CD4-positive, alpha-beta T cell treated with Interleukin-17A for 4 hours (primary cell): ENCODE data around the gene NDUFB11.

Experiments
- DNase-seq: peaks from one replicate; pipeline ENCODE4 v3.0.0-alpha.2; 2020; ENCODE audit warnings: mixed read lengths

The NDUFB11 gene

DNA sequence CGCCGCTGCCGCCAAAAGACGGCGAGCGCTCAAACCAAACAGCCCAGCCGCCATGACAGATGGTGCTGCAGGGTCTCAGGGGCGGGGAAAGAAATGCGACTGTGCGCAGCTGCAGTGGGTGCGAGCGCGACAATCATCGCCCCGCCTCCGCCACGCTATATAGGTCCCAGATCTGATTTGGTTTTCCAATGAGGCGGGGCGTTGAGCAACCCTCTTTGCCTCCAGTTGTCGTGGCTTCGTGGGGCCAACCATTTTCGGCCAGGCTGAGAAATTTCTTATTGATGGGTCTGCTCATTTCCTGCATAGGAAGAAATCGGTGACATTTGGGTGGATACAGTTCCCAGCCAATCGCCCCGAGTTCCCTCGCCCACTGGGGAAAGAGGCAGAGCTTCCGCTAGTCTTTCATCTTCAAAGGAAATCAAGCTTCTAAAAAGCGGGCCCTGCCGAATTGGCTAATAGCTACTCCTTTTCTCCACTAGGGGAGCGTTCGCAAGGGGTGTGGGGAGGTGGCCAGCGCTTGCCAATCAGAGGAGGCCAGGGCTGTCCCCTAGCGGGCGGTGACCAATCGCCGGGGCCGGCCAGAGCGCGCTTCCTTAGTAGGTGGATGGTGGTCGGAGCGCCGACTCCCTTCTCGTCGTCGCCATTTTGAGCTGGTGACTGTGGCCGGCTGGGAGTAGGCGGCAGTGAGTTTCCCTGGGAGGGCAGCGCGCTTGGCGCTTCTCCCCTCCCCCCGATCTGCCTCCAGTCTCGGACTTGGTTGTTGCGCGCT lies at the start of gene NDUFB11, which contains the start of gene RBM10:
Gene NDUFB11, minus strand, starts transcription at position 77 of the 769 bp plus-strand sequence. Its CDS starts 23 bp downstream, at position 54.
Gene RBM10, plus strand, starts transcription at position 596 of the 769 bp plus-strand sequence. CDS start 2,261 bp downstream, outside the sequence.
- peak; percentile 89 for DNase-seq

- peak; percentile 98 for DNase-seq
These were observed 49.1 kb upstream of the NDUFB11 start, which contains the start of gene UBA1 for GRCh38 chrX:47193475-47194193. UBA1 (plus strand) TSS chrX:47193829; CDS start chrX:47198803, 4,974 bp downstream.

GRCh38 chrX:47191806-47192401 lies 47.4 kb upstream of the NDUFB11 start:
- DNase-seq: no peak

DNA sequence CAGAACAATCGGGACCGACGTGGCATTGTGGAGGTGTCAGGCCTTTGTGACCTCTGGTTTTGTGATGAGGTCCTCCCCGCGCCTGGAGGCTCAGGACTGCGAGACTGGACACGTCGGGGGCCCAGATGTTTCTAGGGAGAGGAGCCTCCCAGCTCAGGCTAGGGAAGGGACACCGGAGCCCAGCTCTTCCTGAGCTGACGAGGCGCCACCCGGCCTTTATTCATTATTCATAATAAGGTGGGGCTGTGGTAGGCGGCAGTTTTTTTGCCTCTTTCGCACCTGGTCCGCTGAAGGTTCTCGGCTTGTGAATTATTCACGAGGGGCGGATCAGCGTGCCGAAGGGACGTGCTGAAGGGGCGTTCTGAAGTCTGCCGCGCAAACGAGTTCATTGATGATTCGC lies 46.8 kb upstream of the NDUFB11 start:
- peak; percentile 67 for DNase-seq

DNA sequence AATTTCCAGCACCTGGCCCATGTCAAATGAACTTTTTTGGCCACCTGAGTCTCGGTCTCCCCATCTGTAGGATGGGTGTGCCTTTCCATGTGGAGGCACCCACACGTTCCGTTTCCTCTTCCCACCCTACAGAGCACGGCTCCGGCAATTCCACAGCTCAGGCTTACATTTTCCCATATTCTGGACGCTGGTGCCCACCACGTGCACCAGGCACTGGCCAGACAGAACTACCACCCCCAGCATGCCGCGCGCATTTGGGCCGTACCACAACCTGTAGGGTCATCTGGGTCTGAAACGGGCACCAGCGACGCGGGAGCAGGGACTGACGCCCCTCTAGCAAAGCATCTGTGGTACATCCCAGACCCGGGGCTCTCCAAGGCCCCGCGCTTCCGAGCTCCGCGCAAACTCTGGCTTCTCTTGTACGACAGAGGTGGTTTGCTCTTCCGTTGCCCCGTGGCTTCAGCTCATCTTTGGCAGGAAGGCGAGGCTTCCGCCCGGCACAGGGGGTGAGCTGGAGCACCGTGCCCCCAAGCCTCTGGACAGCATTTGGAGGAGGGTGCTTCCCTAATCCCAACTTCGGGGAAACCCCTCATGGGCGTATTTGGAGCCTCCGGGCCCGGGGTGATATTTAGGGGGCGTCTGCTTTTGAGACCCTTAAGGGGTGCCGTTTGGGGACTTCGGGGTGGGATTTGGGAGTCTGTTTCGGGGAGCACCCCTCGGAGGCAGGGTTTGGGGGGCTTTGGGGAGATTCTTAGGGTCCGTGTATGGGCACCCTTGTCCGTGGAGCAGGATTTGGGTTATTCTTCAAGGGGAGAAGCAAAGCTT lies 46.2 kb upstream of the NDUFB11 start:
- DNase-seq: peak; percentile 85

DNA sequence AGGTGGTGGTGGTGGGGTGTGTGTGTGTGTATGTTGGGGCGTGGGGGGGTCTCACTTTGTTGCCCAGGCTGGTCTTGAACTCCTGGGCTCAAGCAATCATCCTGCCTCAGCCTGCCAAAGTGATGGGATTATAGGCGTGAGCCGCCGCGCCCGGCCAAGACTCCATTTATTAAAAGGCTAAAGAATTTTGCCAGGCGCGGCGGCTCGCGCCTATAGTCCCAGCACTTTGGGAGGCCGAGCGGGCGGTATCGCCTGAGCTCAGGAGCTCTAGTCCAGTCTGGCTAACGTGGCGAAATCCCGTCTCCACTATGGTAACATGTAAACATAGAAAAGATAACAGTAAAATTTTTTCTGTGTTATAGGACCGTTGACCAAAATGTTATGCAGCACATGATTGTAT lies 45.4 kb upstream of the NDUFB11 start:
- DNase-seq: no peak

- no peak for DNase-seq
These were observed 42.7 kb upstream of the NDUFB11 start for GRCh38 chrX:47187106-47187677.

- no peak for DNase-seq
These were observed 41.7 kb upstream of the NDUFB11 start for GRCh38 chrX:47186096-47186740.

GRCh38 chrX:47185241-47185640 lies 40.7 kb upstream of the NDUFB11 start:
- DNase-seq: no peak

GRCh38 chrX:47184486-47184885 lies 40.0 kb upstream of the NDUFB11 start:
- DNase-seq: no peak

- no peak for DNase-seq
These were observed 37.7 kb upstream of the NDUFB11 start for GRCh38 chrX:47182106-47182700.

DNA sequence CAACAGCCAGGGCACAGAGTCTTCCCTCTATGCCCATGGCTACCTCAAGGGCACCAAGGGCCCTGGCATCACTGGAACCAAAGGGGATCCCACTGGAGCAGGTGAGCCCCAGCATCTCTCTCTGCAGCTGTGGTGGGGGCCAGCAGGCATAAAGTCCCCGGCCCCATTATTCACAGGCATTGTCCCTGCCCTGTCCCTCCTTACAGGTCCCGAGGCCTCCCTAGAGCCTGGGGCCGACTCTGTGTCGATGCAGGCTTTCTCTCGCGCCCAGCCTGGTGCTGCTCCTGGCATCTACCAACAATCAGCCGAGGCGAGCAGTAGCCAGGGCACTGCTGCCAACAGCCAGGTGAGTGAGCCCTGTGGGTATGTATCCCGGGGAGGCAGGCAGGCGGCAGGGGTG lies 36.8 kb upstream of the NDUFB11 start:
- no peak for DNase-seq

DNA sequence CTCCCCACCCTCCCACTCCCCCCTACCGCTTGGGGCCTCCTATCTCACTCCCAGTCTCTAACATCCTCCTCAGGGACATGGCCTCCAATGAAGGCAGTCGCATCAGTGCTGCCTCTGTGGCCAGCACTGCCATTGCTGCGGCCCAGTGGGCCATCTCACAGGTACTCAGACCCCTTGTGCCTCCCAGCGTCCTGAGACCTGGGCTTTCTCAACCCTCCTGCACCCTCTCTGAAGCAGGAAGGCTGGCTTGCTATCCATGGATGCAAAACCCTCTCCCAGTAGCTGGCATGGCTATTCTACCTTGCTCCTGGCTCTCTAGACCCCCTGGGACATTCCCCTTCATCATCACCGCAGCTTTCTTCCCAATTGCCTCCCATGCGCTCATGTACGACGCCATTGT lies 35.8 kb upstream of the NDUFB11 start:
- DNase-seq: no peak

DNA sequence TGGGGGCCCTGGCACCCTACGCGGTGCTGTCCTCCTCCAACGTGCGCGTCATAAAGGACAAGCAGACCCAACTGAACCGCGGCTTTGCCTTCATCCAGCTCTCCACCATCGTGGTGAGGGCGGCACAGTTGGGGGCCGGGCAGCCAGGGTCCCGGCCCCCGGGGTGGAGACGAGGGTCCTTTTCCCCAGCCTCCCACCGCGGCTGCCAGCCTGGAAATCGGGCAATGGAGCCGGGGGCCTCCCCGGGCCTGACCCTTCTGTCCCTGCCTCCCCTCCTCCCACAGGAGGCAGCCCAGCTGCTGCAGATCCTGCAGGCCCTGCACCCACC lies 35.4 kb upstream of the NDUFB11 start:
- DNase-seq: no peak

DNA sequence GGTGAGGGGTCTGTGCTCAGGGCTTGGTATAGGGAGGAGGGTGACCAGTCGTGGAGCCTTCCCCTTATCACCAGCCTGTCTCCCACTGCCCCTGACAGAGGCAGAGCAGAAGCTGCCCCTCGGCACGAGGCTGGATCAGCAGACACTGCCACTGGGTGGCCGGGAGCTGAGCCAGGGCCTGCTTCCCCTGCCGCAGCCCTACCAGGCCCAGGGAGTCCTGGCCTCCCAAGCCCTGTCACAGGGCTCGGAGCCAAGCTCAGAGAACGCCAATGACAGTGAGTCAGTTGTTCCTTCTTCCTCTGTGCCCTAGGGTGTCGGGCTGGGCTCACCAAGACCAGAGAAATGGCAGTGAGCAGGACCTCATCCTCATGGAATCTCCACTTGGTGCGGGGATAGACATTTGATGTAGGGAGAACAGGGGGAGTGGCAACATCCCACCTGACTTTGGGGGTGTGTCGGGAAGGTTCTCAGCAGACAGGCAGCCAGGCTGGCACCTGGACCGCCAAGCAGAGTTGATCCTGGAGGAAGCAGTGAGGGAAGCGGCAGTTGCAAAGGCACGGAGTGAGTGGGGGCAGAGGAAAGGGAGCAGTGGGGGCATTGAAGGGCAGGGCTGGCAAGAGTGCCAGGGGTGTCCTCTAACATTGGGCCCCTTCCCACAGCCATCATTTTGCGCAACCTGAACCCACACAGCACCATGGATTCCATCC lies 34.9 kb upstream of the NDUFB11 start:
- no peak for DNase-seq

- DNase-seq: no peak
These were observed 33.8 kb upstream of the NDUFB11 start for GRCh38 chrX:47178337-47178736.

DNA sequence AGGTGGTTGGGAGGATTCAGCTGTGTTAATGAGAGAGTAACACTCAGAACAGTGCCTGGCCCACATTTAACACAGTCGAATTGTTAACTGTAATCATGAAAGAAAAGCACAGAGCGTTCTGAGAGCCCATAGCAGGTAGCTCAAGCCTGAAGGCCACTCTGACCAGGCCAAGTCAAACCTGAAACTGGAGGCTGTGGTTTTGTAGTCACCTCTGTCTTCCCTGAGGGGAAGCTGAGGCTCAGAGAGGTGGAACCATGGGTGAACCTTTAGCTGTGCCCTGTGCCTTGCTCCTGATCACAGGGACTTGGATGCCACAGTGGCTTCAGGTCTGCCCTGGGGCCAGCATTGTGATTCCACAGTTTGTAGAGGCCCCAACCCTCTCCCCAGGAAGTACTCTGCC lies 32.6 kb upstream of the NDUFB11 start:
- no peak for DNase-seq

DNA sequence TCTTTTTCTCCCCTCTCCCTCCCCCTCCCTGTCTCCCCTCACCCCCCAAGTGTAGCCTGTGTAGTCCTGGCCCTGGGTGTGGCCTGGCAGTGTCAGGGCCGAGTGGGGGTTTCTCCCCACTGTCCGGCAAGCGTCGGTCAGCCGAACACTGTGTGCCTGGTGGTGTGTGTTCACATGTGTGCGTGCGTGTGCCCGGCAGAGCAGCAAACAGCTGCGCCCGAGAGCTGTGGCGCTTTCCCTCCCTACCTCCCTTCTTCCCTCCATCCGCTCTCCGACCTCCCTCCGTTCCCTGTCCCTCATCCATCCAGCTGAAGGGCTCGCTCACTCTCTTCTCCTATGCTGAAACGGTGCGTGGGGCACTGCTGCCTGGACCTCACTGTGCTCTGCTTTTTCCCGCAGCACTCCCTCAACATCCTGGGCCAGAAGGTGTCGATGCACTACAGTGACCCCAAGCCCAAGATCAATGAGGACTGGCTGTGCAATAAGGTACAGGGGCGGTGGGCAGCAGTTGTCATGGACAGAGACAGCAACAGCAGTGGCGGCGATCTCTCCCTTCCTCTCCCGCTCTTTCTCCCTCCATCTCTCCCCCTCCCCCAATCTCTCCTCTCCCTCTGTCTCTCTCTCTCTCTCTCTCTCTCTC lies 31.7 kb upstream of the NDUFB11 start:
- DNase-seq: no peak

DNA sequence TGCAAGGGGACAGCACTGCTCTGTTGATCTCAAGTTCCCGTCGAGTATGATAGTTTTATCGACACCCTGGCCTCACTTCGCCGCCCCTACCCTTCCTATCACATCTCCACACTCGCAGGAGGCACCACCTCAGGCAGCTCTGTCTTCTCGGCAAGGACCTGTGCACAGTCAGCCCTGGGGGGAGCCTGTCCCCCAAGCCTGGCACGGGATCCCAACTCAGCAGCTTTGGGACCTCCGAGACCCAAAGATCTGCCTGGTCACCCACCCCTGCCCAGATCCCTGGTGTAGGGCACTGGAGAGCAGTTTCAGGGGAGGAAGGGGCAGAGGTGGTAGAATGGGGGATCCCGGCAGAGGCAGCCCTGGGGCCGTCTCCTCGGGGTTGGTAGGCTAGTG lies 31.1 kb upstream of the NDUFB11 start:
- DNase-seq: no peak

- no peak for DNase-seq
These were observed 30.5 kb upstream of the NDUFB11 start for GRCh38 chrX:47174846-47175587.
